Sigmoid colon (tissue), 4 donors: ENCODE results near the gene RGSL1.

Experiments used
- EP300 ChIP-seq, 4 donors: sonication (generic); formaldehyde crosslinking; IDR thresholded peaks; one replicate each; pipeline ENCODE4 v1.6.1; 2017; ENCODE audit warnings: antibody characterized with exemption in 4 of 4
- POLR2A ChIP-seq, 2 donors: fragments of 450-650 bp; IDR thresholded peaks; one replicate each; pipeline ENCODE4 v1.6.1; 2016; ENCODE audit warnings: antibody characterized with exemption in 2 of 2, mild to moderate bottlenecking in 2 of 2, moderate library complexity in 2 of 2
- POLR2AphosphoS5 ChIP-seq, 4 donors: sonication (generic); formaldehyde crosslinking; IDR thresholded peaks; one replicate each; pipeline ENCODE4 v1.6.1; 2017; ENCODE audit warnings: antibody characterized with exemption in 4 of 4
- TF ChIP-seq, protein P1 (sequence below), 4 experiments: fragments of 450-650 bp in 3 of 4; fragments of 200-600 bp in 1 of 4; IDR thresholded peaks; one replicate each; pipeline ENCODE4 v1.5.1; 2016 to 2019; ENCODE audit warnings: antibody characterized with exemption in 4 of 4, mild to moderate bottlenecking in 3 of 4, moderate library complexity in 2 of 4

DNA sequence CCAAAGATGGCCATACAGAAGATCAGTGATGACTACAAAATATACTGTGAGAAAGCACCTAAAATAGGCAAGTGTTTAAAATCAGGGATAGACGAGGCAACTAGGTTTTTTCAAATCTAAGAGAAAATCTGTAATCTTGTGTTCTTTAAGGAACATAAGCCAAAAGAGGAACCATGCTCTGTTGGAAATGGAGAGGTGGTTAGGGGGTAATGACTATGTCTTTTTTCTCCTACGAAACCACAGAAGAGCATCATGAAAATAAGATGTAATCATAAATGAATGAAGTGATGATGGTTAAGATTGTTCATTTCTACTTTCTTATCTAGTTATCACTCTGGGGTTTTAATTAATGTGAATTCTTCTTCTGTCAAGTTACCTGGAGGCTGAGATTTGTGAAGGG is 43.1 kb downstream of the RGSL1 start:
- TF ChIP-seq, protein P1, sequence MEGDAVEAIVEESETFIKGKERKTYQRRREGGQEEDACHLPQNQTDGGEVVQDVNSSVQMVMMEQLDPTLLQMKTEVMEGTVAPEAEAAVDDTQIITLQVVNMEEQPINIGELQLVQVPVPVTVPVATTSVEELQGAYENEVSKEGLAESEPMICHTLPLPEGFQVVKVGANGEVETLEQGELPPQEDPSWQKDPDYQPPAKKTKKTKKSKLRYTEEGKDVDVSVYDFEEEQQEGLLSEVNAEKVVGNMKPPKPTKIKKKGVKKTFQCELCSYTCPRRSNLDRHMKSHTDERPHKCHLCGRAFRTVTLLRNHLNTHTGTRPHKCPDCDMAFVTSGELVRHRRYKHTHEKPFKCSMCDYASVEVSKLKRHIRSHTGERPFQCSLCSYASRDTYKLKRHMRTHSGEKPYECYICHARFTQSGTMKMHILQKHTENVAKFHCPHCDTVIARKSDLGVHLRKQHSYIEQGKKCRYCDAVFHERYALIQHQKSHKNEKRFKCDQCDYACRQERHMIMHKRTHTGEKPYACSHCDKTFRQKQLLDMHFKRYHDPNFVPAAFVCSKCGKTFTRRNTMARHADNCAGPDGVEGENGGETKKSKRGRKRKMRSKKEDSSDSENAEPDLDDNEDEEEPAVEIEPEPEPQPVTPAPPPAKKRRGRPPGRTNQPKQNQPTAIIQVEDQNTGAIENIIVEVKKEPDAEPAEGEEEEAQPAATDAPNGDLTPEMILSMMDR (IDR thresholded peaks at IDR 0.05): no peak
- TF ChIP-seq EP300 (IDR thresholded peaks at IDR 0.05) (no peak), POLR2AphosphoS5 (IDR thresholded peaks at IDR 0.05) (no peak), POLR2A (IDR thresholded peaks at IDR 0.05) (no peak)
